Tibial artery (tissue), 4 donors: ENCODE results near the gene RASSF4.

Source experiments
- DNase-seq, 2 donors: peaks; one replicate each; pipeline ENCODE4 v3.0.0-alpha.2; 2019
- H3K27ac ChIP-seq, 2 donors: fragments of 200-600 bp; sonication (generic) in 1 of 2; 1 replicate in 1 of 2; 2 replicates in 1 of 2; pipeline ENCODE4 v1.5.1; 2018 to 2019; ENCODE audit warnings: mild to moderate bottlenecking in 1 of 2
- H3K27me3 ChIP-seq, 2 donors: fragments of 200-600 bp; sonication (generic) in 1 of 2; one replicate each; pipeline versions ENCODE4 v1.5.1 to v1.6.0; 2016 to 2019
- H3K36me3 ChIP-seq, 3 donors: fragments of 200-600 bp; sonication (generic) in 2 of 3; one replicate each; pipeline ENCODE4 v1.5.1; 2016 to 2019; ENCODE audit warnings: mild to moderate bottlenecking in 2 of 3
- H3K4me1 ChIP-seq, 4 donors: fragments of 200-600 bp; sonication (generic) in 2 of 4; 1 replicate in 3 of 4; 2 replicates in 1 of 4; pipeline ENCODE4 v1.5.1; 2016 to 2019
- H3K4me3 ChIP-seq, 2 donors: fragments of 200-600 bp; sonication (generic) in 1 of 2; 1 replicate in 1 of 2; 2 replicates in 1 of 2; pipeline ENCODE4 v1.5.1; 2018 to 2019; ENCODE audit warnings: mild to moderate bottlenecking in 2 of 2
- H3K9me3 ChIP-seq, 3 donors: fragments of 200-600 bp; sonication (generic) in 1 of 3; one replicate each; pipeline ENCODE4 v1.5.1; 2016 to 2019
- intact Hi-C: fragments of 100-400 bp; cut with DNase I; formaldehyde crosslinking; loops from one replicate; pipeline ENCODE4 v1.15.0; 2023; ENCODE audit warnings: low total_unique reads
- TF ChIP-seq, protein P1 (sequence below), 2 experiments: fragments of 200-600 bp in 1 of 2; fragments of 450-650 bp in 1 of 2; IDR thresholded peaks; one replicate each; pipeline ENCODE4 v1.5.1; 2017 to 2019; ENCODE audit warnings: antibody characterized with exemption in 2 of 2, mild to moderate bottlenecking in 1 of 2, moderate library complexity in 1 of 2

The RASSF4 gene

DNA sequence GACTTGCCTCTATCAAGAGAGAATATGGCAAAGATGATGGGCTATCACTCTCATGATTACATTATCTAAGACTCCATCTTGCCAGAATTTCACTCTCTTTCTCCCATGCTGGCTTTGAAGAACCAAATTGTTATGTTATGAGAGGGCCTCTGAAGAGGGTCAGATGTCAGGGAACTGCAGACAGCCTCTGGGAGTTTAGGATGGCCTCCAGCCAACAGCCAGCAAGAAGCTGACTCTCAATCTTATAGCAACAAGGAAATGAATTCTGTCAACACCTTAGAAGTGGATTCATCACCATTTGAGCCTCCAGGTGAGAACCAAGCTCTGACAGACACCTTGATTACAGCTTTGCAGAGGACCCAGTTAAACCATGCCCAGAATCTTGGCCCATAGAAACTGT is 74.7 kb downstream of the RASSF4 start:
- TF ChIP-seq, protein P1, sequence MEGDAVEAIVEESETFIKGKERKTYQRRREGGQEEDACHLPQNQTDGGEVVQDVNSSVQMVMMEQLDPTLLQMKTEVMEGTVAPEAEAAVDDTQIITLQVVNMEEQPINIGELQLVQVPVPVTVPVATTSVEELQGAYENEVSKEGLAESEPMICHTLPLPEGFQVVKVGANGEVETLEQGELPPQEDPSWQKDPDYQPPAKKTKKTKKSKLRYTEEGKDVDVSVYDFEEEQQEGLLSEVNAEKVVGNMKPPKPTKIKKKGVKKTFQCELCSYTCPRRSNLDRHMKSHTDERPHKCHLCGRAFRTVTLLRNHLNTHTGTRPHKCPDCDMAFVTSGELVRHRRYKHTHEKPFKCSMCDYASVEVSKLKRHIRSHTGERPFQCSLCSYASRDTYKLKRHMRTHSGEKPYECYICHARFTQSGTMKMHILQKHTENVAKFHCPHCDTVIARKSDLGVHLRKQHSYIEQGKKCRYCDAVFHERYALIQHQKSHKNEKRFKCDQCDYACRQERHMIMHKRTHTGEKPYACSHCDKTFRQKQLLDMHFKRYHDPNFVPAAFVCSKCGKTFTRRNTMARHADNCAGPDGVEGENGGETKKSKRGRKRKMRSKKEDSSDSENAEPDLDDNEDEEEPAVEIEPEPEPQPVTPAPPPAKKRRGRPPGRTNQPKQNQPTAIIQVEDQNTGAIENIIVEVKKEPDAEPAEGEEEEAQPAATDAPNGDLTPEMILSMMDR (IDR thresholded peaks at IDR 0.05) = no peak
- no peaks in the 10 kb centered on the region for H3K36me3 ChIP-seq
- H3K27me3 ChIP-seq = no peaks in the 10 kb centered on the region
- no peaks in the 10 kb centered on the region for H3K4me1 ChIP-seq
- no peak overlapping the region for H3K27ac ChIP-seq
- H3K9me3 ChIP-seq = peaks cover 0 to 8% (median 0%) of the 10 kb centered on the region in 3 donors
- intact Hi-C loops = no loop called here
- DNase-seq = no peak
- H3K4me3 ChIP-seq = no peak overlapping the region

DNA sequence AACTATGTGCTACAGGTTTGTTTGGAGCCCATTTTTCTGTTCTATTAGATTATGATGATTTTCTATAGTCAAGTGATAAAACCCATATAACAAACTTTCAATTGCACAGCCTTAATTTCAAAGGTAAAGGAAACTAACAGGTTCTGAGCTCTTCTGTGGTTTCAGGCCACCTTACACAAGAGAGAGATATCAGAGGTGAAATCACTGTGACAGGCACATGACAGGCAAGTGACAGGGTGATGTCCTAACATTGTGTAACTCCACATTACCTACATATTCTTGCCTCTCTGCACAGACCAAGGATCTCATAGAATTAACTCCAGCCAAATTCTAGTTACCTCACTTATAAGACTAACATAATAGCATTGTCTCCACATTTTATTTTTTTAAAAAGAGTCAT is 76.1 kb downstream of the RASSF4 start:
- intact Hi-C loops = no loop called here
- Histone ChIP-seq H3K27me3 (no peaks in the 10 kb centered on the region), H3K9me3 (no peaks in the 10 kb centered on the region), H3K27ac (no peak overlapping the region), H3K4me1 (peaks cover 0 to 1% (median 0%) of the 10 kb centered on the region in 4 donors), H3K4me3 (no peak overlapping the region), H3K36me3 (no peaks in the 10 kb centered on the region)
- TF ChIP-seq, protein P1 (IDR thresholded peaks at IDR 0.05) = no peak
- no peak for DNase-seq

DNA sequence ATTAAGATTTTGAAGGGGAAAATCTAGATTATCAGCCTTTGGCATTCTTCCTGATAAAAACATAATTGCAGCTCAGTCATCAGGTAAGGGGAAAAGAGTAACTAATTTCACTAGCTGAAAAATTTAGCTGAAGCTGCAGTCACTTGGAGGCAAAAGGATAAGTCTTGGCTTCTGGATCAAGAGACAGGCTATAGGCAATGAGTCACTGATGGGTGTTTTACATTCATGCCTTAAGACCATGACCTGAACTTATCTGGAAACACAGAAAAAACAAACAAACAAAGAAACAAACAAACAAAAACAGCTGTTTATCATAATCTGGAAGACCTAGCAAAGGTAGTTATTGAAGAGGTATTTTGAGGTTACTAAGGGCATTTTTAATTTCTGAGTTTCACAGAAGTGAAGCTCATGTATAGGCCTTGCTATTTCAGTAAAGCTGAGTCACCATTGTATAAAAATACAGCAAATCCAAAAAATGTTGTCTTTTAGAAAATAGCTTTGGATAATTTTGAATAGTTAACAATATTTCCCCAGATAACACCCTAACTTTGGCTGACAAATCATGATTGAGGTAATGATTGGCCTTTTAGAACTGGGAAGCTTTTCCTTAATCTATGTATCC is 81.4 kb downstream of the RASSF4 start:
- DNase-seq = no peak
- no peaks in the 10 kb centered on the region for H3K36me3 ChIP-seq
- H3K4me3 ChIP-seq = no peak overlapping the region
- H3K4me1 ChIP-seq = peaks cover 0 to 16% (median 0%) of the 10 kb centered on the region in 4 donors
- intact Hi-C loops = no loop called here
- TF ChIP-seq, protein P1 (IDR thresholded peaks at IDR 0.05) = no peak
- no peaks in the 10 kb centered on the region for H3K9me3 ChIP-seq
- no peaks in the 10 kb centered on the region for H3K27me3 ChIP-seq
- H3K27ac ChIP-seq = no peak overlapping the region

DNA sequence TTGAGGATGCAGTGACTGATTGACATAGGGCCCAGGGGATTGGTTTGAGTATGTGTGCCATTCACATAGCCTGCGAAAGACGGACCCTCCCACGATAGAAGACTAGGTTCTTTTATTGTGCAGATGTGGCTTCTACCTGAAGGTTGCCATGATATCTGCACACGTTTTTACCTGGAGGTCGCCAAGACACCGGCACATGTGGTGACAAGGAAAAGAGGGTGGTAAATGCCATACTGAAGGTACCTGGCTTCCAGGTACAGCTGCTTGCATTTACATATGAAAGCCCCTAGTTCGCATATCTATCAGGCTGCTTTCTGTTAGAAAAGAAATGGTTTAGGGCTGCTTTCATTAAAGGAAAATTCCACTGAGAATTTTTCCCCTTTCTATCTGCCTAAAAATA is 84.7 kb downstream of the RASSF4 start:
- no peak for DNase-seq
- H3K36me3 ChIP-seq = no peaks in the 10 kb centered on the region
- H3K4me3 ChIP-seq = no peak overlapping the region
- H3K27ac ChIP-seq = no peak overlapping the region
- H3K9me3 ChIP-seq = no peaks in the 10 kb centered on the region
- H3K27me3 ChIP-seq = no peaks in the 10 kb centered on the region
- TF ChIP-seq, protein P1 (IDR thresholded peaks at IDR 0.05) = no peak
- H3K4me1 ChIP-seq = peaks cover 0 to 16% (median 0%) of the 10 kb centered on the region in 4 donors
- intact Hi-C loops = no loop called here
